ENCODE results near the gene DHX9. TPM values are rescaled to one million over a fixed set of nuclear protein-coding genes. Genes with fewer than 3 reads are reported as not detected.

DHX9 gene
- total and polyA plus RNA-seq, 9 of the 15 experiments (the other 6 are each of a cell fraction or from before 2014, with no cell fraction given): 100 to 409 (median 294) TPM

DNA sequence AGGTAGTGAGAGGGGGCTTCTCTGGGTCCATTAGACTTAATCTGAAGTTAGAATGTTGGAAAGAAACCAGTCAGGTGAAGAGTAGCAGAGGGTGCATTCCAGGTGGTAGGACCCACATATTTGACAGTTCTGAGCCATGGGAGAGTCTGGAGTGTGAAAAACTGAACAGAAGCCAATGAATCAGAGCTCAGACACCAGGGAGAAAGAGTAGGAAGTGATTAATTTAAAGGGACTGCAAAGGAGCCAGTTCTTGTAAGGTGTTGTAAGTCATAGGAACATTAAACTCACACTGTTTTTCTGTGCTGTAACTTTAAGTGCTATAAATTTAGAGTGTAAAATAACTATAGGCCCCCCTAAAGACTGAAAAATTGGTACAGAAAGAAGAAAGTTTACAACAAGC, 5.9 kb upstream of the DHX9 start:
- intact Hi-C loops (cut with micrococcal nuclease) (no loop called here), in situ Hi-C loops (cut with MboI) (no loop called here)
- 0 out of 2 replicates have a peak, but pooled peaks have one; percentile 40 for TF ChIP-seq ZNF586 (CRISPR knock-in tag; conservative IDR thresholded peaks at IDR 0.05)
- no peak for TF ChIP-seq MTA1 (IDR thresholded peaks at IDR 0.05; ENCODE audit: borderline replicate concordance)
- H3K9ac ChIP-seq (ENCODE audit: insufficient read depth in 1 of 2, low read depth in 2 of 2, low read length in 2 of 2): no peak overlapping the region
- H3K27ac ChIP-seq (ENCODE audit: extremely low read depth, low read depth, low read length): no peak overlapping the region
- no peaks in the 10 kb centered on the region for H3K9me3 ChIP-seq (replicated peaks; ENCODE audit: control insufficient read depth, insufficient read depth, low read depth, low read length)
- H3K4me3 ChIP-seq: no peak overlapping the region
- H3K4me2 ChIP-seq (ENCODE audit: insufficient read depth, low read length): no peak overlapping the region
- CTCF ChIA-PET (ENCODE audit: low intra/inter-chr PET ratio): no interaction called here
- no peaks in the 10 kb centered on the region for H3K9me1 ChIP-seq (ENCODE audit: control insufficient read depth, insufficient read depth, low read length)
- ATAC-seq (no peak), DNase-seq (ENCODE audit: extremely low read depth in 1 of 4, low spot score in 3 of 4) (no peak), FAIRE-seq (no peak)
- no TSS peak for BruUV-seq (replicated peaks)
- no peaks in the 10 kb centered on the region for H3K27me3 ChIP-seq (ENCODE audit: control insufficient read depth in 2 of 2, insufficient read depth in 2 of 2, low read length in 2 of 2)
- POLR2A ChIA-PET: interaction anchor here (1.3 kb wide), 1 partner anchor 8 kb away, joined by 3 read pairs; no protein-coding TSS in a partner anchor
- no peaks in the 10 kb centered on the region for H4K20me1 ChIP-seq (replicated peaks; ENCODE audit: control insufficient read depth, insufficient read depth, low read length)
- H2AFZ ChIP-seq (ENCODE audit: low read depth, low read length): no peak overlapping the region
- H3K79me2 ChIP-seq (ENCODE audit: control insufficient read depth, insufficient read depth, low read length): no peaks in the 10 kb centered on the region
- H3K4me1 ChIP-seq (replicated peaks in 1 of 2; ENCODE audit: control insufficient read depth in 2 of 2, insufficient read depth in 2 of 2, low read length in 2 of 2): peaks cover 0 to 1% of the 10 kb centered on the region in 2 experiments; a peak in 2 of 5 replicates
- no peaks in the 10 kb centered on the region for H3K36me3 ChIP-seq (ENCODE audit: control insufficient read depth, insufficient read depth, low read length)

DNA sequence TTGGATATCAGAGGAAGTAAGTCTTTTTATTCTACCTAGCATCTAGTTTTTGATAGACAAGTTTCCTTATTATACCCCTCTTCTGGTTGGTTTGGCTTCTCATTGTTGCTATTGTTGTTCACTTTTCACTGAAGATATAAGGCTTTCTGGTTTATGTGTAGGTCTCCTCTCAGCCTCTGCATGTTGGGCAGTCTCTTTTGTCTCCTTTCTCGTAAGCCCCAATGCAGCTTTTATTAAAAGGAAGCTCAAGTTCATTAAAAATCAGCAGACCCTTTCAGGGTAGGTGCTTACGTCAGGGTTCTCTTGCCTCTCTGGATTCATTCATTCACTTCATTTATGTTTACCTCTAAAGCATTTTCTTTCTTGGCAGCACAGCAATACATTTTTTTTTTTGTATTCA, 4.8 kb upstream of the DHX9 start:
- Histone ChIP-seq H3K79me2 (ENCODE audit: control insufficient read depth, insufficient read depth, low read length) (peaks cover 2% of the 10 kb centered on the region), H3K9me3 (replicated peaks; ENCODE audit: control insufficient read depth, insufficient read depth, low read depth, low read length) (no peaks in the 10 kb centered on the region), H4K20me1 (replicated peaks; ENCODE audit: control insufficient read depth, insufficient read depth, low read length) (no peaks in the 10 kb centered on the region), H3K9me1 (ENCODE audit: control insufficient read depth, insufficient read depth, low read length) (no peaks in the 10 kb centered on the region), H3K4me3 (no peak overlapping the region), H3K36me3 (ENCODE audit: control insufficient read depth, insufficient read depth, low read length) (no peaks in the 10 kb centered on the region), H3K27ac (ENCODE audit: extremely low read depth, low read depth, low read length) (no peak overlapping the region), H3K4me1 (replicated peaks in 1 of 2; ENCODE audit: control insufficient read depth in 2 of 2, insufficient read depth in 2 of 2, low read length in 2 of 2) (peaks cover 2 to 9% of the 10 kb centered on the region in 2 experiments; a peak in 3 of 5 replicates), H3K9ac (ENCODE audit: insufficient read depth in 1 of 2, low read depth in 2 of 2, low read length in 2 of 2) (no peak overlapping the region), H3K4me2 (ENCODE audit: insufficient read depth, low read length) (no peak overlapping the region), H2AFZ (ENCODE audit: low read depth, low read length) (no peak overlapping the region), H3K27me3 (ENCODE audit: control insufficient read depth in 2 of 2, insufficient read depth in 2 of 2, low read length in 2 of 2) (no peaks in the 10 kb centered on the region)
- ATAC-seq (no peak), DNase-seq (ENCODE audit: extremely low read depth in 1 of 4, low spot score in 3 of 4) (no peak), FAIRE-seq (no peak)
- TF ChIP-seq, protein P1, sequence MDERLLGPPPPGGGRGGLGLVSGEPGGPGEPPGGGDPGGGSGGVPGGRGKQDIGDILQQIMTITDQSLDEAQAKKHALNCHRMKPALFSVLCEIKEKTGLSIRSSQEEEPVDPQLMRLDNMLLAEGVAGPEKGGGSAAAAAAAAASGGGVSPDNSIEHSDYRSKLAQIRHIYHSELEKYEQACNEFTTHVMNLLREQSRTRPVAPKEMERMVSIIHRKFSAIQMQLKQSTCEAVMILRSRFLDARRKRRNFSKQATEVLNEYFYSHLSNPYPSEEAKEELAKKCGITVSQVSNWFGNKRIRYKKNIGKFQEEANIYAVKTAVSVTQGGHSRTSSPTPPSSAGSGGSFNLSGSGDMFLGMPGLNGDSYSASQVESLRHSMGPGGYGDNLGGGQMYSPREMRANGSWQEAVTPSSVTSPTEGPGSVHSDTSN (CRISPR knock-in tag; IDR thresholded peaks at IDR 0.05; ENCODE audit: low read depth): no peak
- TF ChIP-seq, protein P1 (tag; conservative IDR thresholded peaks at IDR 0.05; ENCODE audit: low read depth): no peak
- TF ChIP-seq FOXP1 (CRISPR knock-in tag; IDR thresholded peaks at IDR 0.05) (no peak), ILF3 (IDR thresholded peaks at IDR 0.05; ENCODE audit: borderline replicate concordance) (no peak)
- TF ChIP-seq, protein P2, sequence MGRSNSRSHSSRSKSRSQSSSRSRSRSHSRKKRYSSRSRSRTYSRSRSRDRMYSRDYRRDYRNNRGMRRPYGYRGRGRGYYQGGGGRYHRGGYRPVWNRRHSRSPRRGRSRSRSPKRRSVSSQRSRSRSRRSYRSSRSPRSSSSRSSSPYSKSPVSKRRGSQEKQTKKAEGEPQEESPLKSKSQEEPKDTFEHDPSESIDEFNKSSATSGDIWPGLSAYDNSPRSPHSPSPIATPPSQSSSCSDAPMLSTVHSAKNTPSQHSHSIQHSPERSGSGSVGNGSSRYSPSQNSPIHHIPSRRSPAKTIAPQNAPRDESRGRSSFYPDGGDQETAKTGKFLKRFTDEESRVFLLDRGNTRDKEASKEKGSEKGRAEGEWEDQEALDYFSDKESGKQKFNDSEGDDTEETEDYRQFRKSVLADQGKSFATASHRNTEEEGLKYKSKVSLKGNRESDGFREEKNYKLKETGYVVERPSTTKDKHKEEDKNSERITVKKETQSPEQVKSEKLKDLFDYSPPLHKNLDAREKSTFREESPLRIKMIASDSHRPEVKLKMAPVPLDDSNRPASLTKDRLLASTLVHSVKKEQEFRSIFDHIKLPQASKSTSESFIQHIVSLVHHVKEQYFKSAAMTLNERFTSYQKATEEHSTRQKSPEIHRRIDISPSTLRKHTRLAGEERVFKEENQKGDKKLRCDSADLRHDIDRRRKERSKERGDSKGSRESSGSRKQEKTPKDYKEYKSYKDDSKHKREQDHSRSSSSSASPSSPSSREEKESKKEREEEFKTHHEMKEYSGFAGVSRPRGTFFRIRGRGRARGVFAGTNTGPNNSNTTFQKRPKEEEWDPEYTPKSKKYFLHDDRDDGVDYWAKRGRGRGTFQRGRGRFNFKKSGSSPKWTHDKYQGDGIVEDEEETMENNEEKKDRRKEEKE (IDR thresholded peaks at IDR 0.05; ENCODE audit: borderline replicate concordance in 1 of 2, control insufficient read depth in 1 of 2, low read depth in 2 of 2, low read length in 1 of 2): no peak
- TF ChIP-seq, protein P3, sequence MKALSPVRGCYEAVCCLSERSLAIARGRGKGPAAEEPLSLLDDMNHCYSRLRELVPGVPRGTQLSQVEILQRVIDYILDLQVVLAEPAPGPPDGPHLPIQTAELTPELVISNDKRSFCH (CRISPR knock-in tag; IDR thresholded peaks at IDR 0.05): no peak
- TF ChIP-seq, protein P3 (tag; IDR thresholded peaks at IDR 0.05): no peak
- in situ Hi-C loops (cut with MboI) (no loop called here), intact Hi-C loops (cut with micrococcal nuclease) (no loop called here)
- BruUV-seq (replicated peaks): no TSS peak
- ChIA-PET POLR2A (interaction anchor here (1.3 kb wide), 1 partner anchor 9 kb away, joined by 3 read pairs; no protein-coding TSS in a partner anchor), CTCF (ENCODE audit: low intra/inter-chr PET ratio) (no interaction called here)
- WGBS (ENCODE audit: insufficient coverage, low coverage, missing lambda C conversion rate): 86% methylated on average over 2 of the region's 2 CpGs

Data from K562 (cell line).